Measurements from ENCODE around the gene MVK.
A peak's percentile ranks its signal among the peaks of the same experiment; 100 is the strongest.

Gene MVK

GRCh38 chr12:109538191-109538863, 35.3 kb upstream of the MVK start:
- TF ChIP-seq CTCF (IDR thresholded peaks at IDR 0.05; ENCODE audit: low read depth, low read length) = no peak
- DNase-seq (ENCODE audit: low read depth in 2 of 2) = peak in 1 of 2 donors; percentile 55
- no peak overlapping the region for H3K4me3 ChIP-seq (replicated peaks in 1 of 2; ENCODE audit: low read depth in 2 of 2, low read length in 2 of 2)

DNA sequence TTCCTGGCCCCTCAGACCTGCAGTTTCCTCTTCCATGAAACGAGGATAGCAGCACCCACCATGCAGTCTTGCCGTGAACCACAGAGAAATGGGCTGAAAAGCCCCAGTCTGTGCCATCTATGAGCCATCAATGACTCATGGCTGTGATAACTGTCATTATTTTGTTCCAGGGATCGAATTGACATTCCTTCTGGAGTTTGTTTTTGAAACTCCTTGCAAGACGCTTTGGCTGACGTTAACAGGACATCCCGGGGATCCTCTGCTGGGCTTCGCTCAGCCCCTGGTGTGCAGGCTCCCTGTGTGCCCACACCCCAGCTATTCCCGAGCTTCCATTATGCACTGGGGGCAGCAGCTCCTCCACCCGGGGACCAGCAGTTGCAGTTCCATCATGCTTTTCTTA, 34.1 kb upstream of the MVK start:
- peak; percentile 27 to 30 for DNase-seq (ENCODE audit: low read depth in 2 of 2)
- TF ChIP-seq CTCF (IDR thresholded peaks at IDR 0.05; ENCODE audit: low read depth, low read length) = no peak
- H3K4me3 ChIP-seq (replicated peaks in 1 of 2; ENCODE audit: low read depth in 2 of 2, low read length in 2 of 2) = no peak overlapping the region

DNA sequence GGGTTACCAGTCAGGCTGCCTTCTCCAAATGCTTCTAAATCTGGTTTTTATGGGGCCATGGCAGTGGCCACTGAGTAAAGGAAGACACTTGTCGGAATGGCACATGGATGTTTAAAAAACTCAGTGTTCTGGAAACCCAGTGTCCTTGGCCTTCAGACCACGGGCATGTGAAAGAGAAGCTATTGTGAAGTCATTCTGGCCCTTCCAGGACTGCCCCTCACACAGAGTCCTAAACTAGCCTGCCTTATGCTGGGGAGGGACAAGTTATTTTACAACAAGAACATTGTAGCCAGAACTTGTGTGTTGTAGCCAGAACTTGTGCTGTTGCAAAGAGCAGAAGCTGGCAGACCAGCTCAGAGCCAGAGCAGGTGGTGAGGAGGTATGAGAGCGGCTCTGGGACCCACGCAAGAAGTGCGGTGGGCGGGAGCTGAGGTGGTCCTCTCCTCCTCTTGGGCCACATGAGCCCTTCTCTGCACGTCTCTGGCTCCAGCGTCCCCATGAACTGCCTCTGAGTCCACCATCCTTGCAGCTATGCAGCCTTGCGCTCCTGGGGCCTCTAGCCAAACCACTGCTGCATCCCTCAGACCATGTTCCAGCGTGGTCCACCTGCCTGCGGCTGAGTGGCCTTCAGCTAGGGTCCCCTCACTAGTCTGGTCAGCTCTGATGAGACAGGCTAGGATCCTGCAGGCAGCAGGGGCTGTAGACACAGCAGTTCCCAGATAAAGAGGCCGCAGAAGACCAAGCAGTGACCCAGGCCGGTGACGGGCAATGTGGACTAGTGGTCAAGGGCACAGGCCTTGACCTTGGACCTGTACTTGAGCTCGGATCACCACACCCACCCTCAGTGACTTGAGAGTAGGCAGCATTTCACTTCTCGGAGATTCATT, 32.8 kb upstream of the MVK start:
- no peak for TF ChIP-seq CTCF (IDR thresholded peaks at IDR 0.05; ENCODE audit: low read depth, low read length)
- no peak overlapping the region for H3K4me3 ChIP-seq (replicated peaks in 1 of 2; ENCODE audit: low read depth in 2 of 2, low read length in 2 of 2)
- DNase-seq (ENCODE audit: low read depth in 2 of 2) = no peak

- H3K4me3 ChIP-seq (replicated peaks in 1 of 2; ENCODE audit: low read depth in 2 of 2, low read length in 2 of 2) = no peak overlapping the region
- no peak for DNase-seq (ENCODE audit: low read depth in 2 of 2)
- TF ChIP-seq CTCF (IDR thresholded peaks at IDR 0.05; ENCODE audit: low read depth, low read length) = no peak
Observed at GRCh38 chr12:109541413-109541726, 32.2 kb upstream of the MVK start.

DNA sequence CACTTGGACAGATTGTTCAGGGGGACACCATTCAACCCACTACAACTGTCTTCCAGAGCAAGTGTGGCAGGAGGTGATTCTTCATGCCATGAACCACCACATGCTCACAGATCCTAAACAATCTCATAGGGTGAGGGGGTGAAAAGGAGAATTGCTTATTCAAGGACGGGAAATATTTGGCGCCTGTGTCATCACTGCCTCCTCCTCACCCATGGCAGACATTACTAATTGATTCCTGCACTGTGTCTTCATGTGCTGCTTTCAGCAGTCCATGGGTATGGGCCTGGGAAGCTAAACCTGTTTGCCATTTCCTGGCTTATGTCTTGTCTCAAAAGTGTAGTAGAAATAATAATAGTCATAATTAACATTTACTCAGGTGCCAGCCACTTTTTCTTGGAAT, 31.6 kb upstream of the MVK start:
- H3K4me3 ChIP-seq (replicated peaks in 1 of 2; ENCODE audit: low read depth in 2 of 2, low read length in 2 of 2) = no peak overlapping the region
- TF ChIP-seq CTCF (IDR thresholded peaks at IDR 0.05; ENCODE audit: low read depth, low read length) = no peak
- peak; percentile 40 to 82 for DNase-seq (ENCODE audit: low read depth in 2 of 2)

DNA sequence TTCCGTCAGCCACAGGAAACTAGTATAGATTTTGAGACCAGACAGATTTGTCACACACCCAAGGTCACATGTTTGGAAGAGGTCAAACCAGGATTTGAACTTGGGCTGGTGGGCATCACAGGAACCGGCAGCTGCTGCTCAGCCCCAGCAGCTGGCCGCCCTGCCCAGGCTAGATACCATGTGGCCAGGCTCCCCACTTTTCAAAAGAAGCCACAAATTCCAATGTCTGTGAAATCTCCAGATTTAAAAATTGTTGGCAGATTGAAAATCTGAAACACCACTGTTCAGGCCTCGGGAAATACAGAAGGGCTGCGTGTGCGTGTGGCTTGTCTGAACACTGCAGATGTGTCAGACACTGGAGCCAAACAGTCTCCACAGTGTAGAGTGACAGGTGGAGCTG, 30.7 kb upstream of the MVK start:
- H3K4me3 ChIP-seq (replicated peaks in 1 of 2; ENCODE audit: low read depth in 2 of 2, low read length in 2 of 2) = no peak overlapping the region
- no peak for TF ChIP-seq CTCF (IDR thresholded peaks at IDR 0.05; ENCODE audit: low read depth, low read length)

More for the DNA sequence above, 30.7 kb upstream of the MVK start:
- no peak for DNase-seq (ENCODE audit: low read depth in 2 of 2)

All from cardiac fibroblast (primary cell).